Heart left ventricle (tissue), 16 donors: ENCODE data around the gene LTO1. TPM values are rescaled to one million over a fixed set of nuclear protein-coding genes. Genes with fewer than 3 reads are reported as not detected.

ENCODE experiments used
- ATAC-seq, 4 donors: fragments of 200-7000 bp; cut with Tn5 transposase; one replicate each; pipeline ENCODE4 v1.9.1; 2020 to 2022; ENCODE audit warnings: moderate library complexity in 4 of 4, mild to moderate bottlenecking in 3 of 4, moderate number of reproducible peaks in 1 of 4
- DNase-seq, 5 donors: peaks; one replicate each; pipeline ENCODE4 v3.0.0-alpha.2; 2020
- H3K27ac ChIP-seq, 12 donors: fragments of 200-600 bp; sonication (generic) in 4 of 12; one replicate each; pipeline versions ENCODE4 v1.5.0 to v1.8.0; 2016 to 2022; ENCODE audit warnings: mild to moderate bottlenecking in 2 of 12
- H3K27me3 ChIP-seq, 9 donors: fragments of 200-600 bp; sonication (generic) in 2 of 9; one replicate each; pipeline versions ENCODE4 v1.5.1 to v1.8.0; 2016 to 2022; ENCODE audit warnings: mild to moderate bottlenecking in 3 of 9
- H3K36me3 ChIP-seq, 9 donors: fragments of 200-600 bp; sonication (generic) in 2 of 9; one replicate each; pipeline versions ENCODE4 v1.5.0 to v1.8.0; 2018 to 2022; ENCODE audit warnings: mild to moderate bottlenecking in 2 of 9
- H3K4me1 ChIP-seq, 12 donors: fragments of 200-600 bp; sonication (generic) in 4 of 12; one replicate each; pipeline versions ENCODE4 v1.5.0 to v1.8.0; 2016 to 2022; ENCODE audit warnings: mild to moderate bottlenecking in 3 of 12
- H3K4me3 ChIP-seq, 12 donors: fragments of 200-600 bp; sonication (generic) in 4 of 12; one replicate each; pipeline versions ENCODE4 v1.5.0 to v1.8.0; 2017 to 2022; ENCODE audit warnings: mild to moderate bottlenecking in 9 of 12, moderate library complexity in 4 of 12
- H3K9me3 ChIP-seq, 12 donors: fragments of 200-600 bp; sonication (generic) in 4 of 12; one replicate each; pipeline versions ENCODE4 v1.5.0 to v1.8.0; 2016 to 2022; ENCODE audit warnings: mild to moderate bottlenecking in 1 of 12
- POLR2A ChIP-seq, 2 donors: fragments of 450-650 bp; IDR thresholded peaks; one replicate each; pipeline ENCODE4 v1.6.1; 2017; ENCODE audit warnings: antibody characterized with exemption in 2 of 2, mild to moderate bottlenecking in 2 of 2, moderate library complexity in 2 of 2
- WGBS, 4 donors: extraction: QIAGEN DNeasy Blood & Tissue Kit in 2 of 4; methylation state at CpG; one replicate each; pipeline versions ENCODE4 v1.1.5 to v1.1.7; 2013 to 2018; 5-methylcytosine and 5-hydroxymethylcytosine counted together
- intact Hi-C, 10 donors: fragments of 100-400 bp; cut with DNase I; formaldehyde crosslinking; loops; one replicate each; pipeline versions ENCODE4 v1.11.1 to v1.14.2; 2022
- polyA plus RNA-seq, 2 donors: library from polyadenylated mRNA; stranded (reverse); fragments of 200-250 nt; gene quantifications; one replicate each; pipeline ENCODE4 v1.2.3, GENCODE V29; 2013
- total RNA-seq, 9 donors: library from RNA; depleted of rRNA in 2 of 9; stranded (reverse); fragments of >200 nt in 2 of 9; fragmentation: NEBNext Ultra II Directional in 3 of 9; extraction: Animal tissue kit (Norgen Biotek cat#: 25700) in 3 of 9; gene quantifications; one replicate each; pipeline versions ENCODE4 v1.1.0 to v1.2.4, GENCODE V29; 2016 to 2023
- TF ChIP-seq, protein P1 (sequence below), 12 donors: fragments of 200-600 bp; sonication (generic) in 4 of 12; IDR thresholded peaks; one replicate each; pipeline versions ENCODE4 v1.5.0 to v1.8.0; 2018 to 2022; ENCODE audit warnings: antibody characterized with exemption in 12 of 12, mild to moderate bottlenecking in 5 of 12
- donor health status: ischemic (EF 13 %, LVEDD 7.1; RV severe dilation, severe dysfunction).
- donor health status: healthy with polysubstance abuse.
- donor health status: DM: no; HTN: yes; CAD: no.
- donor health status: DM: no; HTN: no; CAD: no.
- donor health status: ischemic (EF 25% LVEDD 6.9; RV normal size, moderate dysfunction).
- donor health status: ischemic (EF 25% LVEDD 5.7; RV mildly dilated, moderate dysfunction).
- donor health status: healthy.
- donor health status: DM: yes; HTN: yes; CAD: no.
- donor health status: ischemic (EF 35%, LVEDD 5.7; RV mildly dilated, moderate dysfunction).
- donor health status: nonischemic (EF 11% LVEDD 7.7; RV severe dilation, severe dysfunction).
- donor health status: DM: yes; HTN: yes; CAD: no.
- donor health status: PGD.
- donor health status: ischemic (EF 29% LVEDD 5.4; RV normal size, mild dysfunction).
- donor health status: nonischemic (EF 23%, LVEDD 6.1; RV moderate dilation, normal function).

The LTO1 gene
- total and polyA plus RNA-seq, 11 donors = 4.1 to 14.4 (median 9.4) TPM

DNA sequence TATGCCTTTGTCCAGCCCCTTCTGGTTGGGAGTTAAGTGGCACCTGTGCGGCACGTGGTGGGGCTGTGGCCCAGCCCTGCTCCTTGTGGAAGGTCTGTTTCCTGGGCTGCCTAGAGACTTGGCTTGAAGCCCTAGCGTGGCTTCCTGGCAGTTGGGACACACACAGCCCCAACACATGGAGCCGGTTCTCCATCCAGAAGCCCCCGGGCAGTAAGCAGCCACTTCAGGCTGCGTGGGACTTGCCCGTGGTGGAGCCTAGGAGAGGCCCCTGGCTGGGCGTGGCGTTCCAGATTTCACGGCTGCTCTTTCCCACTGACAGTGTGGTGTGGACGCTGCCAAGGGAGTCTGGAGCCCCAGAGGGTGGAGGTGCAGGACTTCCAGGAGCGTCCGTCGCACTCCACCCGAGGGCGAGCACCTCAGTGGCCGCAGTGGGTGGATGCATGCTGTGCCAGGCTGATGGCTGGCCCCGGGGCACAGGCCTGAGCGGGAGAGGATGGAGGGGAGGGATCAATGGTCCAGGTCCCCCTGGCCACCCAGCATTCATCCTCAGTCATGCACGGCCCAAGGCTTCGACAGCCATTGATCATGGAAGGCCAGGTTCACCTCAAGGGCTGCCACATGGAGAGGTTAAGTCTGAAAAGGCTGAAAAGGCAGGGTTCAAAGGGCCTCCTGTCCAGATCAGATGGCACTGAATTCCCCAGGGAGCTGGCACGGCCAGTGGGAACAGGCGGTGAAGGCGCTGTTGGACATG lies 24.9 kb downstream of the LTO1 start:
- TF ChIP-seq, protein P1, sequence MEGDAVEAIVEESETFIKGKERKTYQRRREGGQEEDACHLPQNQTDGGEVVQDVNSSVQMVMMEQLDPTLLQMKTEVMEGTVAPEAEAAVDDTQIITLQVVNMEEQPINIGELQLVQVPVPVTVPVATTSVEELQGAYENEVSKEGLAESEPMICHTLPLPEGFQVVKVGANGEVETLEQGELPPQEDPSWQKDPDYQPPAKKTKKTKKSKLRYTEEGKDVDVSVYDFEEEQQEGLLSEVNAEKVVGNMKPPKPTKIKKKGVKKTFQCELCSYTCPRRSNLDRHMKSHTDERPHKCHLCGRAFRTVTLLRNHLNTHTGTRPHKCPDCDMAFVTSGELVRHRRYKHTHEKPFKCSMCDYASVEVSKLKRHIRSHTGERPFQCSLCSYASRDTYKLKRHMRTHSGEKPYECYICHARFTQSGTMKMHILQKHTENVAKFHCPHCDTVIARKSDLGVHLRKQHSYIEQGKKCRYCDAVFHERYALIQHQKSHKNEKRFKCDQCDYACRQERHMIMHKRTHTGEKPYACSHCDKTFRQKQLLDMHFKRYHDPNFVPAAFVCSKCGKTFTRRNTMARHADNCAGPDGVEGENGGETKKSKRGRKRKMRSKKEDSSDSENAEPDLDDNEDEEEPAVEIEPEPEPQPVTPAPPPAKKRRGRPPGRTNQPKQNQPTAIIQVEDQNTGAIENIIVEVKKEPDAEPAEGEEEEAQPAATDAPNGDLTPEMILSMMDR (IDR thresholded peaks at IDR 0.05) = no peak
- no peak for TF ChIP-seq POLR2A (IDR thresholded peaks at IDR 0.05)
- H3K27me3 ChIP-seq = no peaks in the 10 kb centered on the region
- DNase-seq (peak in 1 of 5 donors; percentile 62), ATAC-seq (peak in 1 of 4 donors; percentile 6)
- 64 to 80% (median 75%) methylated on average over 20 to 24 of the region's 24 CpGs for WGBS, 4 donors
- intact Hi-C loops = no loop called here
- no peaks in the 10 kb centered on the region for H3K9me3 ChIP-seq
- H3K27ac ChIP-seq = no peak overlapping the region
- peaks cover 0 to 94% (median 68%) of the 10 kb centered on the region in 9 donors for H3K36me3 ChIP-seq
- H3K4me3 ChIP-seq = no peak overlapping the region
- peaks cover 0 to 59% (median 29%) of the 10 kb centered on the region in 12 donors for H3K4me1 ChIP-seq

DNA sequence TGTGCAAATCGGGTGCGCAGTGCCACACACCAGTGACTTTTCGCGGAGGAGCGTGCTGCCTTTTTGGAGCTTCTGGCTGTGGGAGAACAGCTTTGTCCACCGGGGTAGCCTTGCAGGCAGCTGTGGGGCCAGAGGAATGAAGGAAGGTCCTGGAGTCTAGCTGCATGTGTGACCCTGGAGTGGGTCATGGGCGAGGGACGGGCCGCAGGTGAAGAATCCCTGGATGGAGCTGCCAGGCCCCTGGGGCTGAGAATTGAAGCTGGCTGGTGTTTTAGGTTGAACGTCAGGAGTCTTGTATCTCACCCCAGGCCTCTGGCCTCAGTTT lies 25.6 kb downstream of the LTO1 start:
- no peak overlapping the region for H3K27ac ChIP-seq
- TF ChIP-seq POLR2A (IDR thresholded peaks at IDR 0.05) = no peak
- H3K4me1 ChIP-seq = peaks cover 0 to 66% (median 36%) of the 10 kb centered on the region in 12 donors
- H3K27me3 ChIP-seq = no peaks in the 10 kb centered on the region
- intact Hi-C loops = loop anchor here in 3 of 10 donors (10.0 kb wide), 3 partner anchors 205 to 725 kb away; no protein-coding TSS in a partner anchor
- no peaks in the 10 kb centered on the region for H3K9me3 ChIP-seq
- H3K36me3 ChIP-seq = peaks cover 0 to 99% (median 72%) of the 10 kb centered on the region in 9 donors
- H3K4me3 ChIP-seq = no peak overlapping the region
- 93 to 97% (median 95%) methylated on average over 10 of the region's 10 CpGs for WGBS, 4 donors
- ATAC-seq (no peak), DNase-seq (peak in 1 of 5 donors; percentile 54)

GRCh38 chr11:69648679-69649575 lies 26.2 kb downstream of the LTO1 start:
- DNase-seq (peak in 1 of 5 donors; percentile 55), ATAC-seq (no peak)
- no peak for TF ChIP-seq POLR2A (IDR thresholded peaks at IDR 0.05)
- TF ChIP-seq, protein P1 (IDR thresholded peaks at IDR 0.05) = no peak
- peaks cover 0 to 99% (median 68%) of the 10 kb centered on the region in 9 donors for H3K36me3 ChIP-seq
- WGBS, 4 donors = 78 to 87% (median 86%) methylated on average over 36 to 37 of the region's 37 CpGs
- intact Hi-C loops = loop anchor here in 3 of 10 donors (10.0 kb wide), 3 partner anchors 204 to 724 kb away; no protein-coding TSS in a partner anchor
- no peaks in the 10 kb centered on the region for H3K9me3 ChIP-seq
- H3K4me1 ChIP-seq = peaks cover 3 to 72% (median 42%) of the 10 kb centered on the region in 12 donors
- no peak overlapping the region for H3K4me3 ChIP-seq
- H3K27ac ChIP-seq = peak overlapping the region in 1 of 12 donors; percentile 24
- H3K27me3 ChIP-seq = no peaks in the 10 kb centered on the region

GRCh38 chr11:69647761-69648497 lies 27.2 kb downstream of the LTO1 start:
- ATAC-seq (no peak), DNase-seq (peak in 1 of 5 donors; percentile 60)
- Histone ChIP-seq H3K36me3 (peaks cover 0 to 94% (median 59%) of the 10 kb centered on the region in 9 donors), H3K27me3 (no peaks in the 10 kb centered on the region), H3K27ac (peak overlapping the region in 4 of 12 donors; percentile 44 to 55 (median 48)), H3K4me3 (no peak overlapping the region), H3K9me3 (no peaks in the 10 kb centered on the region), H3K4me1 (peaks cover 6 to 78% (median 48%) of the 10 kb centered on the region in 12 donors)
- intact Hi-C loops = loop anchor here in 3 of 10 donors (10.0 kb wide), 3 partner anchors 203 to 723 kb away; no protein-coding TSS in a partner anchor
- WGBS, 4 donors = 64 to 86% (median 78%) methylated on average over 26 to 28 of the region's 28 CpGs
- TF ChIP-seq POLR2A (IDR thresholded peaks at IDR 0.05) = no peak
- TF ChIP-seq, protein P1 (IDR thresholded peaks at IDR 0.05) = no peak
